Stimulated activated CD4-positive, alpha-beta T cell treated with anti-CD3 and anti-CD28 coated beads, TNF-alpha, amount 100 ng/mL, for 48 hours (primary cell): ENCODE measurements around the gene ARHGEF6.
"Not testable (repeated sequence)": the region's sequence is repeated elsewhere in the genome, so short reads cannot be mapped to it uniquely, and the experiment has no call there.

Experiments
- DNase-seq, 3 donors: peaks; one replicate each; pipeline ENCODE4 v3.0.0-alpha.2; 2020; ENCODE audit warnings: low read depth in 3 of 3

Gene ARHGEF6

DNA sequence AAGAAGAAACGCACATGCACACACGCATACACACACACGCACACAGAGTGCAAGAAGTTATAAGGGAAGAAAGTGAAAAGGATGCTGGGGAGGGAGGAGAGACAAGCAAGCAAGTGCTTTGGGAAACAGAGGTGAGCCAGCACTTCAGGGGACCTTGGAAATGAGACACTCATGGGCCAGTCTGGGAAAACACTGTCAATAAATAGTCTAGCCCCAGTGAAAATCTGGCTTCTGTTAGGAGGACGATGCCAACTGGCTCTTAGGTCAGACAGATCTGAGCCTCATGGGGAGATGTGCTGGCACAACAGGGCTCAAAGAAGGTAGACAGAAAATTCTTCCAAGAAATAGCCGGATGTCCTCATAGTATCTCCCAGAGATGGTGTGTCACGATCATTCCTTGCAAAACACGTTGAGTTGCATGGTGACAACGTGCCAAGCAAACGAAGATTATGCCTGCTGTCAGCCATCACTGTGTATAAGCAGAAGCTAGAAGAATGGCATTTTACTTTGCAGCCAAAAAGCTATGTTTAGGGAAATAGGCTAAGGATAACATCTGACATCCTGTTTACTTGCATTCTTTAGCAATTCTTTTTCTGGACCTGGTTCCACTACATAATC is 557 bp upstream of the ARHGEF6 start:
- DNase-seq, result no peak

DNA sequence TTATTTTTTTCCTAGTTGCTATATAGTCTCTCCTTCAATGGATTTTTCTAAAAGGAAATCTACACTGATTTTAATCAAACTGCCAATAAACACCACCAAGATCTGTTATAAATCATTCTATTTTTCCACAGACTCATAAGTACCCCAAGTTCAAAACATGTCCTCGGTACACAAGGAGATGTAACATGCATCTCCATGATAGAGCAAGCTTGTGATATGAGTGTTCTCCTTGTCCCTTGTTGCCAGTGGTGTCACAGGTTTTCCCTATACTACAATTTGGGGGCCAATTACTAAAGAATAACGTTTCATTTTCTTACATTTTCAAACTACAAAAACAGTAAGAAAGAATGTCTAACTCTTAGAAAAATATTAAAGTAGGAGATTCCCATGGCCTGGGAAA is 491 bp downstream of the ARHGEF6 start:
- DNase-seq, result no peak

DNA sequence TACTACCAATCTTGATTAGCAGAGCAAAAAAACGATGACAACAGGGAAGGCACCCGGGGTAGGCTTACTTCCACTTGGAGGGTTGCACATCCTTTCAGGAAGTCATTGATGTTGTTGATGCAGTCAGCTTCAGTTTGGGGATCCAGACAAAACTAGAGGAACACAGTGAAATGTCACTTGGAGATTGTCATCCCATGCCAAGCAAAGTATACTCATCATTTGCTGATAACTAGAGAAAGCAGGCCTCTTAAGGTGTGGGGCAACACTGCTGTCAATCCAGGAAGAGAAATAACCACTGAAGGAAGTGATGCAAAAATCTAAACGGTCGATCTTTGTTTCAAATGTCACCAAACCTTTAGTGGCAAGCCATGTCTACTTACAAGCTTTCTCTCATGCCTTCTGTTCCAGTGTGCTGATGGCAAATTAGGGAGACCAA is 1.4 kb downstream of the ARHGEF6 start:
- DNase-seq, result no peak

DNA sequence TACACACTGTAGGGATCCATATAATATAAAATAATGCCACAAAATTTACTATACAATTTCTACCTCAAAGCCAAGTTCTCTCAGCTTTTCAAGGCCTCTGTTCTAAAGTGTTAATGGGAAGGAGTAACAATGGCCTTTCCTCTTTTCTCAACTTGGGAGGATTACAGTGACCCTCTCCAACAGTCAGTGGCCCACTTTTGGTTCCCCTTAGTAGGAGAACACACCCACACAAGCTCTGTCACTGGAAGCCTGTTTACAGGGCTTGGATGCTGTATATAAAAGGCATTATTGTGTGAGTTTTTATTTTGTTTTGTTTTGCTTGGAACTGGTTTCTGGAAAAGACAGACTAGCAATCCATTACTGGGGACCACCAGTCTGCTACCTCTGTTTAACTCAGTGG is 1.8 kb downstream of the ARHGEF6 start:
- no peak for DNase-seq

DNA sequence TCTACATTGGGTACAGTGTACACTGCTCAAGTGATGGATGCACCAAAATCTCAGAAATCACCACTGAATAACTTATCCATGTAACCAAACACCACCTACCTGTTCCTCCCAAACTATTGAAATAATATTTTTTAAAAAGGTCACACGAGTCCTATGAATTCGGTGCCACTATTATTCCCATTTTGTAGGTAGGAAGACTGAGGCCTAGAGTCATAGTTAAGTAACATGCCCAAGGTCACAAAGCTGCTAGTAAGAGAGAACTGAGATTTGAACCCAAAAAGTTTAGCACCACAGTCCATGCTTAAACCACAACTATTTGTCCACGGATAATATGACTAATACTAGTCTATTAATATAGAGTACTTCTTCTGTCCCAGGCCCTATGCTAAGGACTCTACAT is 2.7 kb downstream of the ARHGEF6 start:
- DNase-seq, result no peak

DNA sequence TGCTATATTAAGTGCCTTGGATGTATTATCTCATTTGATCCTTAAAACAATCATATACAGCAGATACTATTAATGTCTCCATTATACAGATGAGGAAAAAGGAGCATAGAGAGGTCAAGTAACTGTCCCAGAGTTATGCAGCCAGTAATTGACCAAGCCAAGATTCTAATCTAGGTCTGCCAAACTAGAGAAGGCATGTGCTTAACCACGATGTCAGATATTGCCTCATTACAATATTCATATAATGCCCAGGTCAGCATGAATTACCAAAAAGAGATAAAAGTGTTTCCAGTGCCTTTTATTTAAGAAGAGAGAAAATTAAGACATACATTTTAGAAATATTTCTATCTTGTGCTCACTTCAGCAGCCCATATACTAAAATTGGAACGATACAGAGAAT is 7.1 kb downstream of the ARHGEF6 start:
- DNase-seq, result no peak

DNA sequence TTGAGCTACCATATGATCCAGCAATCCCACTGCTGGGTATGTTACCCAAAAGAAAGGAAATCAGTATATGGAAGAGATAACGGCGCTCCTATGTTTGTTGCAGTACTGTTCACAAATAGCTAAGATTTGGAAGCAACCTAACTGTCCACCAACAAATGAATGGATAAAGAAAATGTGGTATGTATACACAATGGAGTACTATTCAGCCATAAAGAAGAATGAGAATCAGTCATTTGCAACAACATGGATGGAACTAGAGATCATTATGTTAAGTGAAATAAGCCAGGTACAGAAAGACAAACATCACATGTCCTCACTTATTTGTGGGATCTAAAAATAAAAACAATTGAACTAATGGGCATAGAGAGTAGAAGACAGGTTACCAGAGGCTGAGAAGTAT is 8.9 kb downstream of the ARHGEF6 start:
- not testable (repeated sequence) for DNase-seq

DNA sequence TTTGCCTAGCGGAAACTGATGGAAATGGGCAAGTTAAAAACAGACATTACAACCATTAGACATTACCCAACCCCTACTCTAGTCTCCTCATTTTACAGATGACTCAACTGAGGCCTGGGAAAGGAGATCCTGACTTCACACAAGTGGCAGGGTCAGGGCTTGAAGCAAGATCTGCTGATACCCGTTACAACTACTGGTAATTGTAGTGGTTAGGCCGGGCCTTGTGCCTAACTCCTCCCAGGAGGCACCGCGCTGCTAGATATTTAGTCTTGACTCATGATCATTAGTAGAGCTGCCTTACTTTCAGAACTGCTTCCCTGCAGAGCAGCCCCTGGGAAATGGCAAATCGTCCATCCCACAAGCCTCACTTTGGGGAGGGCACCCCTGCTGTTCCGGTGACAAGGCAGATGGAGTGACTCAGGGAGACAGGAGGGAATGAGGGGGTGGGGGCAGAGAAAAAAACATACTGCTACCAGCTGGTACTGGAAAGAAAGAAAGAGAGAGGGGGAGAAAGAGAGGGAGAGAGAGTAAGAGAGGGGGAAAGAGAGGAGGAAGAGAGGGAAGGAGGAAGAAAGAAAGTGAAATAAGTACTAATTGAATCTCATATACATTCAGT is 12.2 kb downstream of the ARHGEF6 start:
- peak in 2 of 3 donors; percentile 24 to 53 for DNase-seq

DNA sequence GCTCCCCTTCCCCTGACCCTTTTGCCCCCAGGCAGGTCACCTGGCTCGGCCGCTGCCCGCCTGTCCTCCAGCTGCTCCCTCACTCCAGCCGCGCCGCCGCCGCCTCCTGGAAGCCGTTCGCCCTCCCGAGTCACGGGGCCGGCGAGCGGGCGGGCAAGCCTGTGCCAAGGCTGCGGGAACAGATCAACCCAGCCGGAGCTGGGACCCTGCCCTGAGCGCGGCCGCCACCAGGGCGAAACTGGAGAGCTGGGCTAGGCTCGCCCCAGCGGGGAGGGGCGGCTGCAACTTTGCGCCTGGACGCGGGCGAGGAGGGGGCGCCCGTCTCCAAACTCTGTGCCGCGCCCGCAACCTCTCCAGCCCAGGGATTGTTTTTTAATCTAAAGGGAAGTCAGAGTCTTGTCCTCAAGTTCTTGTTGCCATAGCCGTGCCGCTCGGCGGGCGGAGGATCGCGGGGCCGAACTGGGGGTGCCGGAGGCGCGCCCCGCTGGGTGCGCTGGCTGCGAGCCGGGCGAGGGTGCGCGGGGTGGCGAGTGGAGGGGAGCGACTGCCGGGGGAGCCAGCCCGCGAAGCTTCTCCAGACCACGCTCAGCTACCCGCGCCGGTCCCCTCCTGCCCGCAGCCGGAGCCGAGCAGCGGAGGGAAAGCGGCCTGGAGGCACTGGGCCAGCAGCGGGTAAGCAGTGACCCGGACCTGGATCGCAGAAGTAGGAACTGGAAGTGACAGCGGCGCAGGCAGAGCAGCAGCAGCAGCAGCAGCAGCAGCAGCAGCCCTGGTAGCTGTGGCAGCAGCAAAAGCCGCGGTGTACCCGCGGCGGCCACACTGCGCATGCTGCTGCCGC is 13.4 kb downstream of the ARHGEF6 start:
- DNase-seq, result no peak

DNA sequence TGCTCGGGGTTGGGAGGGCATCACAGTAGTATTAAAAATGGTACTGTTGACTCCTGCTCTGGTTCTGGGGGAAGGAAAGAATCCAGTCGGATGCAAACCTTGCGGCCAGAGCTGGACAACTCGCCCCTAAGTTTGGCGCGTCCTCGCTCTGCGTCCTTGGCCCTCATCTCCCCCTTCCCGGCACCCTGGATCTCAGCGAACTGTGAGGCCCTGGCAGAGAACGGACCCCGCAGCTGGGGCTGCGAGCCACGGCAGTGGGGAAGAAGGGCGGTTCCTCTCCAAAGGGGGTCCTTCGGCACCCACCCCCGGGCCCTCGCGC is 14.0 kb downstream of the ARHGEF6 start:
- no peak for DNase-seq

DNA sequence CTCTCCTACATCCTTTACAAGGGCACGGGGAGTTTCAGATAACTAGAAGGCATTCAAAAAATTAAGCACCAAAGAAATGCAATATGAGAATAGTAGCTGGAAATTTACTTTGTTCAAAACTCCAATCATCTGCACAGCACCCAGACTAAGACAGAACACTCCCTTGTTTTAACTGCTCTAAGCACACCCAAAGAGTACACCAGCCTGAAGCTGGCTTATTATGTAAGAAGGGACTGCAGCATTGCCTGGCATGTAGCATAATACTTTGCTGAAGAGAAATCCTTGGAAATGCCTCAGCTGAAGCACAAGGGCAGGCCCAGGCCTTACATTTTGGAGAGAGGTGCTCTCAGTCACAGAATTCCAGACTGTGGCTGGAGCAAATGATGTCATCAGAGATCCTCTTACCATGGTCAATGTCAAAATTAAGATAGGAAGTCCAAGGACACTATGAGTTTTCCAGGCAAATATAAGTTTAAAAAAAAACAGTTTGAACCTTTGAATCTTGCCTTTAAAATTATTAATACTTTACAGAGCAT is 14.8 kb downstream of the ARHGEF6 start:
- no peak for DNase-seq

DNA sequence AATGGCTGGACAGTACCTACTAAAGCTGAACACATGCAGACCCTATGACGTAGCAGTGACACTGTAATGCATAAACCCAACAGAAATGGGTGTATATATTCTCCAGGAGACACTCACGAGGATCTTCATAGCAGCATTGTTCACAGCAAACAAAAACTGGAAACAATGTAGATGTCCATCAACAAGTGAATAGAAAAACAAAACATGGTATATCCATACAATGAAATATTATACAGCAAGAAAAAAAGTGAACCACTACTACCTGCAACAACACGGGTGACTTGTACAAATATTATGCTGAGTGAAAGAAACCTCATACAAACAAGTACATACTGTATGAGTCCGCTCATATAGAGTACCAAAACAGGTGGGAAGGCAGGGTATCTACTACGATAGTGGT is 16.5 kb downstream of the ARHGEF6 start:
- no peak for DNase-seq

DNA sequence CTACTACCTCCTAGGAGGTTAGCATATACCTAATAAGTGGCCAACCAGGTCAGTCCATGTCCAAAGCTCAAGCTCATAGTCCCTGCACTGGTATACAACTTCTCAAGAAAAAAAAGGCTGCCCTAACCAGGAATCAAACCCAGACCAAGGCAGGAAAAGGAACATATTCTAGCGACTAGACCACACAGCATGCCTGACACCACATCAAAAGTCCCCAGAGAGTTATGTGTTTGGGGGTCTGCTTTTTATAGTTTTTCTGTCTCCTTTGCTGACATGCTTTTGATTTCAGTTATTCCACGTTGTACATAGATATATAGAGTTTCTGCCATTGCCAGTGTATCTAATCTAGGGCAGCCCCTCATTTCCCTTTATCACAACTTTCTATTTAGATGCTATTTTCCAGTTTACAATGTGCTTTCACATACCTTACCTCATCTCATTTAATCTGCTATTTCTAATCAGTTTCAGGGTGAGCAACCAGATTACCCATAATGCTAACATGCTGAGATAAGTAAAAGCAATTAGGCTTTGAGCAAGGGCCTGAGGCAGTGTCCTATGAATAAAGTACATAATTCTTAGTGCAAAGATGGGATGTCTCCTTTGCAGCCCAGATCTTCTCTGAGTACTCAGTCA is 17.8 kb downstream of the ARHGEF6 start:
- no peak for DNase-seq

DNA sequence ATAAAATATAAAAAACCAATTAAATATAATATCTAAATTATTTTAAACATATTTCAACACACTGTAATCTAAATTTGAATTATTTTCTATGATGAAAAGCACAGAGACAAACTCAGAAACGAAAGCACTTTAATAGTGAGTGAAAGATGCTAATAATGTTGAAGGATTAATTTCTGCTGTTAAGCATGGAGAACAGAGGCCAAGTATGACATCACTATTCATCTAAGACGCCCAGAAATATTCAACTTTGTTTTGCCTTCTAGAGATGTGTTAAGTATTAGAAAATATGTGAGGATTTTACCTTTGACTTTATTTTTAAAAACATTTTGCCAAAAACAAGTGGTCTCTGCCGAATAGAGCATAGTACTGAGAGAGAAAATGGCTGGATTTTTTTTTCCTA is 19.3 kb downstream of the ARHGEF6 start:
- DNase-seq, result no peak

DNA sequence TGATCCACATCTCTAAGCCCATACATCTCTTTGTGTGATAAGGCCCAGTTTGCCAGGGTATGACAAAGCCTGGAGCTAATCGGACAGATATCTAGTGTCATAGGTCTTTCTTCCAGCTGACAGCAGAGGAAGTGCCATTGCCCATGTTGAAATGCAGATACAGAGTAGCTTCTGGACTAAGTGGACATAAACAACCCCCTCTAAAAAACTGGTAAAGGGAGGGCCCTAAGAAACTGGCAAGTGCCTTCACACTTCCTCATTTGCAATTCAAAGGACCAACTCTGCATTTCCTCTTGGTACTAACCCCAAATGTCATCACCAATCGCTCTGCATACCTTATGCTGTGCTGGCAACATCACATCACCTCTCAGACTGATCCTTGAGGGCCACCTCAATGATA is 20.8 kb downstream of the ARHGEF6 start:
- no peak for DNase-seq

DNA sequence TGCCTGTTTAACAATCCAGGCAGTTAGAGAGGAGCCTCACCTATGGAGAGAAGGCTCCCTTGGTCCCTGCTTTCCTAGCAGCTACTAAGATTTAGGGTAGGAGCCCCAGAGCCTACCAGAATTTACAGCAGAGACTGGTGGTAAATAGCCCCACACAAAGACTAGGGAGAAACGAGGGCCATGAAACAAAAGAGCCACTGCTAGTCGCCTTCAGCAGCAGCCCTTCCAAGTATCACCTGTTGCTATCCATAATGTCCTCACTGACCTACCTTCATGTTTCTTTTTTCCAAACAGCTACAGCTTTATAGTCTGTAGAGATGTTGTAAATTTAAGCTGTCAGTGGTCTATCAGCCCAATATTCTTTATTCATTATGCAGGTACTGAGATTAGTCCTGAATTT is 25.3 kb downstream of the ARHGEF6 start:
- no peak for DNase-seq

DNA sequence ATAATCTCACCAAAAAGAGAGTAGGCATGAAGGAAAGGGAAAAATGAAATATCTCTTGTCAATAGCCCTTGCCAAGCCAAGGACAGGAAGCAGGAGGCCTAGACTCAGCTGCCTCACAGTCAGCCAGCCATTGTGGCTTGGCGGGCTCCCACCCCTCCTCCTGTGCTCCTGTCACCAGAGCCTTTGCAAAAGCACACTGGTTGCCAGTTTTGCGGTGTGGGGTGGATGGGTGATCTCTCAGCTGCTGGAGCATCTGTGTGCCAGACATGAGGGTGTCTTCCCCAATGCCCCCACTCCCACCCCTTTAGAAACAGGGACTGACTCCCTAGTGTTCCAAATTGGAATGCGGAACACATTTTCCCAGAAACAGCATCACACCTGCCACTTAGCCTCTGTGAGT is 26.1 kb downstream of the ARHGEF6 start:
- no peak for DNase-seq

DNA sequence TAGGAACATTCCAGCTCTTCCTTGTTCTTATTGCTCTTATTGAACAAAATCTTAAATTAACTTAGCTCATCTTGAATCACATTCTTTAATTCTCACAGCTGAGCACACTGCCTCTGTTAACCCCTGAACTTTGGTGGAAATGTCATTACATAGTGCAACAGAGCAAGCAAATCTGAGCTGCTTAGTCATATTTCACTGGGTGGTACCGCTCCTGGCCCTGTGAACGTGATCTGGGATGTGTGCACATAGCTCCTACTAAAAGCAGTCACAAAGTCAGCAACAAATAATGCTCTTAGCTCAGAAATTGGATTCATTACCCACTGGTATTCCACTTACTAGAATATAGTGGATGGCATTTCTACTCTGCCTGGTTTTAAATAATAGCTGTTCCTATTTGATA is 27.9 kb downstream of the ARHGEF6 start:
- no peak for DNase-seq

DNA sequence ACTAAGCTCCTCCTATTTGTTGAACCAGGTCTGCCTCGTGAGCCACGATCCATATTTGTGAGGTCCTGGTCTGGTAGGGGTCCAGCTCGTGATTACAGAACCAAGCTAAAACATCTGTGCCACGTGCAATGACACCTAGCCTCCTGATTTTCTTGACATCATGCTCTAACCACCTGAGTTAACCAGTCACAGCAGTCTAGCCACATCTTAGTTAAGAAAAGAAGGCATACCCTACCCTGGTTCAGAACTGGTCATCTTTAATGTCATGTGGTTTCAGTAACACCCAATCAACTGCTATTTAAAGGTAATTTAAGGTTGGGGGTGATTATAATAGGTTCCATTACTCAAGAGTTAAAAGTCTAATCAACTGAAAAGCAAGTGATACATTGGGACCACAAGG is 28.4 kb downstream of the ARHGEF6 start:
- no peak for DNase-seq

DNA sequence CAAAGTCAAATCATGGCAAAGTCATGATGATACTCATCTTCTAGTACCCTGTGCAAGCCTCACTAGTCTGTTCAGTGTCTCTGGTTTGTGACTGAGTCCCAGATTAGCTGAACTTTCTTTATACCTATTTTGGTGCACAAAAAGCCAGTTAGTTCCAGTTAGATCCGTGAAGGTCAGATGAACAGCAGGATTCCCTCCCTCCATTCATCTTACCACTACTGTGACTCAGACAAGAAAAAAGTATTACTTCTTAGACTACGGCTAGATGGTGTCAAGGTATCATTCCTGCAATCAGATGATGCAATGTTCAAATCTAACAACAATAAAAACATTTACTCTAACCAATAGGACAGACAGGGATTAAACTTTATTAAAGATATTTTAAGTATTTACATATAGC is 30.4 kb downstream of the ARHGEF6 start:
- DNase-seq, result no peak

DNA sequence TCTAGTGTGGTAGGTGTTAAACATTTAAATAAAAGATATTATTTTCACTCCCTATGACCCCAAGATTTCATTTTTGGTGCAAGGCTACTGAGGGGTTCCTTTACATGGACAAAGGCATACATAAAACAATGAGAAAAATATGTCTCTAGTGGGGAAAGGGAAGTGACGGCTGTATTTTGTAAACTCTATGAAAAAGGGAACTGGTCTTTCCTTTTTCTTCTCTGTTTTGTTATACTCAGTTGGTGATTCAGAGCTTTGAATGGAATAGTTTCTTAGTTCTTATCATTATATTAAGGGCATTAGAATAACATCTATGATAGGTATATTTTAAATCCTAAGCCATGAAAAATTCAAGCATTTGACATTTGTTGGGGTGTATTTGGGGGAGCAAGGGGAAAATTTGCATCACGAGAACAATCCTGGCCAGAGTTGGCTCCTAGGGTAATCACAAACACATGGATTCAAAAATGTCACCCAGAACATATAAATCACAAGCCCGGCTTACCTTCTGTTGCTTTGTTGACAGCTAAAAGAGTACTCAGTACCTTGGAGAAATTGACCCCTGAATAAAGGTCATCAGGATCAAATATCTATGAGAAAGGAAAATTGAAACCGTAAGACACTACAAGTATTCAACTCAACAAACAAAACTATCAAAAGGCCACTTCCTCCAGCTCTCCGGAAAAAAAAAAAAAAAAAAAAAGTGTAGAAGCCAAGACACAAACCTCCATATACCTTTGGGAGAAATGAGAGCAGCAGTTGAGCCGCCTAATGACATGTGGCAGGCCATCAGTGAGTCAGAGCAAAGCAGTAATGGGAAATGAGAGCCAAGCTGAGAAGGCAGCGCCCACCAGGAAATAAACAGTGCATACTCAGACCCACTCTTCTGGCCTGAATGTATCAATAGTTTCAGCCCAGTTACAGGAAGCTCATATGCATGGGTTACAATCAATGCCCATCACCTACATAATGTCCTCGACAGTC is 33.4 kb downstream of the ARHGEF6 start:
- no peak for DNase-seq
